DMS79 treated with DMSO at 0.1 percent for 48 hours (cell line): ENCODE measurements around the gene KLHL29.

Experiments used
- DNase-seq: peaks from one replicate; lab custom pipeline; 2025; lab: John Stamatoyannopoulos, UW

Gene KLHL29

DNA sequence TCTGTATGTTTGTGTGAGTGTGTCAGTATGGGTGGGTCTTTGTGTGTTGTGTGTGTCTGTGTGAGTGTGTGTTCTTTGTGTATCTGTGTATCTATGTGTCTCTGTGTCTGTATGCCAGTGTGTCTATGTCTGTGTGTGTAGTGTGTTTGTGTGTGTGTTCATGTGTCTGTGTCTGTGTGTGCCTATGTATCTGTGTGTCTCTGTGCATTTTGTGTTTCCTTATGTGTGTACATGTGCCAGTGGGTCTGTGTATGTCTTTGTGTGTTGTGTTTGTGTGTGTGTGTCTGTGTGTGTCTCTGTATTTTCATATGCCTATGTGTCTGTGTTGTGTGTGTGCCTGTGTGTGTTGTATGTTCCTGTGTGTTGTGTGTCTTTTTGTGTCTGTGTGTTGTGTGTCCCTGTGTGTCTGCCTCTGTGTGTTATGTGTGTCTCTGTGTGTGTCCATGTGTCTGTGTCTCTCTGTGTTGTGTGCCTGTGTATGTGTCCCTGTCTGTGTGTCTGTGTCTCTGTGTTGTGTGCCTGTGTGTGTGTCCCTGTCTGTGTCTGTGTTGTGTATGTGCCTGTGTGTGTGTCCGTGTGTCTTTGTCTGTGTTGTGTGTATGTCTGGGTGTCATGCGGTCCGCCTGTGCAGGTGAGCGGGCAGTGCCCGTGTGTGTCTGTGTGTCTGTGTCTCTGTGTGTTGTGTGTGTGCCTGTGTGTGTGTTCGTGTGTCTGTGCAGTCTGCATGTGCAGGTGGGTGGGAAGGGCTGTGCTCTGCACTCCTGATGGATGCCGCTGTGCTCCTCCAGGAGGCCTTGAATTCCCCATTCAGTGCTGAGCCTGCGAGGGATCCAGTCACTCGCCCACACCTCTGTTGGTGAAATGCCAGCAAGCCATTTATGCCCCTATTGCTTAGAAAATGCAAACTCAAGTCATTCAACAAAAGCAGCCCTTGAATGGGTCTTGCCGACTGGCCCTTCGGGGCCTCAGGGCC is 37.4 kb downstream of the KLHL29 start:
- DNase-seq, result no peak

DNA sequence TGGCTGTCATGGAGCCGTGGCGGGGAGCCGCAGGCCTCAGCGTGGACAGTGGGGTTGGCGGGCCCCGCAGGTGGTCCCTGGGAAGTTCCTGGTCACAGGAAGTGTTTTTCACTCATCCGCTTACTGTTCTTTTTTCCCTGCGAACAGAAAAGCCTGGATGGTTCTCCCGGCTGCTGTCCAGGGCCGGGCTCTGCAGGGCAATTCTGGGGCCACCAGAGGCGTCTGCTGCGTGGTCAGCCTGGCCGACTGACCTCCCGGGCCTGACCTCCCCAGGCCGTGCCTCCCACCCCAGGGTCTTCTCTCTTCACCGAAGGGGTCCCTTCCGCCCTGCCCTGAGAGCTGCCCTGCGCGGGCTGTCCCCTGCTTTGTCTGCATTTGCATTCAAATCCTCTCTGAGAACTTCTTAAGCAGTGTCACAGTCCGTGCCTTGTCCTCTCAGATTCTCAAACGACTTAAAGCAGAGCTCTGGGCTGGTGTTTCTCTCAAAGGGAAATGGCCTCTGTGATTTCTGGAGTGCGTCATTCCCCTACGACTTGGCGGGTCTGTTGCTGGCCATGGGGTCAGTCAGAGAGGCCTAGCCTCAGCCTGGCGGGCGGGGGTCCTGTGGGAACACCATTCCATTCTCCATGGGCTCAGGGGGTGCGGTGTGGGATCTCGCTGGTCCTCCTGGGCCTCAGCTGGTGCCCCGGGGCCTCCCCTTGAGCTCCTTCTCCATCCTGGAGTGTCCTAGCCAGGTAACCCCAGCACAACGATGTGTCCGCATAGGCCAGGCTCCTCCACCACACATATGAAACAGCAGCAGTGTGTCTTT is 38.3 kb downstream of the KLHL29 start:
- DNase-seq, result no peak

DNA sequence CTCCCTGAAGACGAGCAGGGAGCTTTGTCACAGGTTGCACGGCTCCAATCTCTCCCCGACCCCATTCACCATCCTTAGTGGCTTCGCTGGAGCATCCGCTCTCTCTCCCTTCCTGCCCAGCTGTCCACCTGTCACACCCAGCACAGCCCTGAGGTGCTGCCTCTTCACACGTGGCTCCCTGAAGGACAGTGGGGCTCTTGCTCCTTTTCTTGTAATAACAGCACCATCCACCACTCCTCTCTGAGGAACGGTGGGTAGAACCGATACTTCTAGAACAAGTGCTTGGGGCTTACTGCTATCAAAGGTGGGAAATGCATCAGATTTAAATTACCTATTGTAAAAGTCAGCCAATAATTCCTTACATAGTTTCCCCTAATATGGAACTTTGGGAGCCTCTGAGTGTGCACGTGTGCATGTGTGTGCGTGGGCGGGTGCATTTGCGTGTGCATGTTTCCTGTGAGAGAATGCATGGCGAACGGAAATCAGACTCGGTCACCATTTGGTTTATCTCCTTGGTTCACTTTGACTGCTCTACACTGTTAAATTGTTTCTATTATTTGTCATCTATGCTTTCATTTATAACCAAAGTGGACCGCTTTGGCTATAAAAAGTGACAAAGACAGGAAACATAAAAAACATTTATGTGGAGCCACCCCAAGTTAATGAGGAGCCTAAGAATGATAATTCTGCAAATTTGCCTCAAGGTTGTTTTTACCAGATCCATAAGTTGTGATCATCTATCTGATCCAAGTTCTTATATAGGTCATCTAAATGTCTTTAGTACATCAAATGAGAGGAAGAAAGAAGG is 39.1 kb downstream of the KLHL29 start:
- no peak for DNase-seq

DNA sequence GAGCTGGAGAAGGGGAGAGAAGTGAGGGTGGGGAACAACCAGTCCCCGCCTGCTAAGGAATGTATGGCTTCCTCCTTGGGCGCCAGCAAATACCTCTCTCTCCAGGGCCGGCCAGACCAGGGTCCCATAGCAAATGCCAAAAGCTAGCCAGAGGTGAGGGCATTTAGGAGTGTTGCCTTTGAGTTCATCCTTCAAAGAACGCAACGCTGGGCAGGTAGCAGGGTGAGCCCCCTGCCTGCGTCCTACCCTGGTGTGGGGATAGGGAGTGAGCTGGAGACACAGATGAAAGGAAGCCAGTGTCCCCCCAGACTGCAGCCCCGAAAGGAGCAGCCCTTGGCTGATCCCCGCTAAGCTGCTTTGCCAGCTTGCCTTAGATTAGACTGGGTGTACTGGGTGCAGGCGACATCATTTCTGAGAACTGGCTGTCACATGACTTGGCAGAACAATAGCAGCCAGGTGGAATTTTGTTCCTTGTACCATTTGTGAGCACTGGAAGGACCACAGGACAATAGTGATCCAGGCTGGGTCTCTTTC is 40.4 kb downstream of the KLHL29 start:
- no peak for DNase-seq

DNA sequence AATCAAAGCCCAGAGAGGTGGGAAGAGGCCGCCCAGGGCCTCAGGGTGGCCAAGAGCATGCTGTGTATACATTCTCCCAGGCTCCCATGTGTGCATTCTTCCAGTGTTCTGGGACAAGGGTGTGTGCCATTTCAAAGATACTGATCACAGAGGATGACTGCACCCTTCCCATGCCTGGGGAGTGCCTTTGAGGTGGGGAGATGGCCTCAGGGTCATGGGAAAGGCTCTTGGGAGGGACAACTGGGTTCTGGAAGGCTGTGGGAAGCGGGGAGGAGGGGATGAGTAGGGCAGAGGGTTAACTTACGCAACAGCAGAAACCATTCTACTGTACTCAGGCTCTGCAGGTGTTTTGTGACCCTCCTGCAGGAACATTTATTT is 40.9 kb downstream of the KLHL29 start:
- DNase-seq, result no peak

DNA sequence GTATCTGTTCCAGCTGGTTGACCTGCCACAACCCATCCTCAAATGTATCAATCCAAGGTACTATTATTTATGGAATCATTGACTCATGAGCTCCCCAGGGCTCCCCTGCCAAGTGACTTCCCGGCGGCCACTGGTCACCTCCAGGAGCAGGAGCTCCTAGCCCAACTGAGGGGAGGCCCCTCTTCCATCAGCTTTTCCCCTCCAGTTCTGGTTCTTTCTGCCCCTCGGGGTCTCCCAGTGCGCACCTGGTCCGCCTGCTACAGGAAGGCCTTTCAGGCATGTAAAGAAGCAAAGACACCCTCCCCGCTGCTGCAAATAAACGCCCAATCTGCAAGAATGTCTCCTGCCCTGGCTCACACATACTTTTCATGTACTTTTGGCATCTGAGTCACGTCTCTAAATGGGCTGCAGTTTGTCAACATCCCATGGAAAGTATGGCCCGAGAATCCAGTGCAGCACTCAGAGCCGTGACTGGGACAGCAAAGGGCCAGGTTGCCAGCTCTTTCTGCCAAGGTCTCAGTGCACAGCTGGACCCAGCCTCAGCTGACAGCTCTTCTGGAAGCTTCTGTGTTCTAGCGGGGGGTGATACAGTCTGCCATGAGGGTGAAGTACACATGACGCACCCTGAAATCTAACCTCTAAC is 41.4 kb downstream of the KLHL29 start:
- DNase-seq, result no peak

DNA sequence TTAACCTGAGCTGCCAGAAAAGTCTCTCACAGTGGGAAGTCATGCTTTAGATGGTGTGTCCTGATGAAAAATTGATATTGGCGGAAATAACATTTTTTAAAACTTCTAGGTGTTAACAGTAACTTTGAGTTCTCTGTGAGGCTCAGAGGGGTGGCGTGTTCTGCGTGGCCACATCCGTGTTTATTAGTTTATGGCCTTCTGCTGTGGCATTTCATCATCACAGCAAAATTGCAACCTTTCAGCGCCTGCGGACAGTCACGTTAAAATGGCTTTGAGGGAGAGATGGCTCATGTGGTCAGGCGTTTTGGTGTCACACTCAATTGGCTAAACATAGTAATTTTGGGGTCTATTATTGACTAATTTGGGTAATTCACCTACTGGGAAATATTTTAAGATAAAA is 42.4 kb downstream of the KLHL29 start:
- DNase-seq, result no peak

DNA sequence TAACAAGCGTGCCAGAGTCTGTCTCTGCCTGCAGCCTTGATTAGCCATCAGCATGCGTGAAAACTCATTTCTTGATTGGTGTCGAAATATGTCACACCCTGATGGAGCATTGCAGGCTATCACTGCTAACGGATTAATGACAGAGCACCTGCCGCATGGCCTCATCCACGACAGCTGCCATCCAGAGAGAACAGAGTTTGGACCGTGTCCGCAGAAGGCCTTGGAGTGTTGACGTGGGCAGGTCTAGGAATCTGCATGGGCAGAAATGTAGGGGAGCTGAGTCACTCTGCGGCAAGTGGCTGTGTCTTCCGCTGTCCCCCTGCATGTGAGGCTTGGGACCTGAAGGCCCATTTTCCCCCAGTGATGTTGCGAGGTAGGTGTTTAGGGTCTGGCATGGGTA is 43.0 kb downstream of the KLHL29 start:
- DNase-seq, result no peak

DNA sequence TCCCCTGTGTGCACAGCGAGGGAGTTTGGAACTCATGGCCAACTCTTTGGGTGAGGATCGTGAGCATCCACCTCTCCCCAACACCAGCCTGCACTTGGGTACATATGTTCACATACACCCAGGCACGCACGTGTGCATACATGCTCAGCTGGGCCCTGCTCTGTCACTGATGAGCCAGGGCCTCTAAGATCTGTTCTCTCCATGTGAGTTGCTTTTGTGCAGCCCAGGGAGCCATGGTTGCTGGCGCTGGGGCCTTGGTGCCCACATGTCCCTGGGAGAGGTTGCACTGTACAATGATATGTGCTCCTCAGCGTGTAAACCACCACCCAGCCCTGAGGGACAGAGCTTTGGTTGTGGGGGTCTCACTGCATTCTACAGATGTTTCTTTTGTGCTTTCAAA is 44.1 kb downstream of the KLHL29 start:
- no peak for DNase-seq

DNA sequence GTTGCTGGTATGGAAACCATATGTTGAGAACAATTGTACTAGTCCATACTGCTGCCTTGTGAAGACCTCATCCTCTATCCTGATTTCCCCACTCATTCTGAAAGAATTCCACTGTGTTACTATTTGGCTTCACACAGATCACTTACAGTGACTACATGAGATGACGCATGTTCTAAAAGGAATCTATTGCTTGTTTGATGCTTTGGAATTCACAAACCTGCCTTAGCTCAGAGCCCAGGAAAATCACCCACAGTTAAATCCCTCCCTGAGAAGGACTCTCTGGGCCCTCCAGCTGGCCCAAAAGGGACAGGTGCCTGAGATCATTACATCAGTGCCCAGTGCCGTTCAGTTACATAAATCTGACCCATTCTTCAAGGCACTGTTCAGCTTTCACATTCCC is 45.3 kb downstream of the KLHL29 start:
- no peak for DNase-seq

DNA sequence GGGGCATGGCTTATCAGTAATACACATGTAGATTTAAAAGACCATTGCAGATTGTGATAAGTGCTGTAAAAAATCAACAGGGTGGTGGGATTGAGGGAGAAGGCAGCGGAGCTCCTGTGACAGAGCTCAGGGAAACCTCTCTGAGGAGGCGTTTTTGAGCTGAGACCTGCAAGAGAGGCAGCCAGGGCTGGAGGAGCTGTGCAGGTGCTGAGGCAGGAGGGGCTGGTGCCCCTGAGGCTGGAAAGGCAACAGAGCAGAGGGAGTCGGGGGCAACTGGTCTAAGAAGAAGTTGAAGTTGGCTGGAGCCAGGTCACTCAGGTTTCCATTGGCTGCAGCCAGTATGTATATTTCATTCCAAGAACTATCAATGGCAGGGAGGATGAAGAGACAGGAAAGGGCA is 47.6 kb downstream of the KLHL29 start:
- no peak for DNase-seq

DNA sequence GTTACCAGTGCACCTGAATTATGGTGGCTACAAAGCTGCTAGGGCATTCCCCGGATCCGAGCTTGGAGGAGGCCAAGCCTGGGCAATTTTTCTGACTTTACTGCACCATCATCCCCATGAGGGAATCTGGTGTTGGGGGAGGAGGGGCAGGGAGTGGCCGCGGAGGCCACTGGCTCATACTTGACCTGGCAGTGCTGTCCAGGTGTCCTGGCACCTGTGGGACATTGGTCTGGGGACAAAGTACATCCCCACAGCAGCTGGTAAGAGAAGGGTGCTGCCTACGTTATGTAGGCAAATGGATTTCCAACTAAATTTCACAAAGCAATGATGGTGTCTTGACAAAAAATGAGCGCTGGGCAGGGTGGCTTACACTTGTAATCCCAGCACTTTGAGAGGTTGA is 48.3 kb downstream of the KLHL29 start:
- DNase-seq, result no peak

DNA sequence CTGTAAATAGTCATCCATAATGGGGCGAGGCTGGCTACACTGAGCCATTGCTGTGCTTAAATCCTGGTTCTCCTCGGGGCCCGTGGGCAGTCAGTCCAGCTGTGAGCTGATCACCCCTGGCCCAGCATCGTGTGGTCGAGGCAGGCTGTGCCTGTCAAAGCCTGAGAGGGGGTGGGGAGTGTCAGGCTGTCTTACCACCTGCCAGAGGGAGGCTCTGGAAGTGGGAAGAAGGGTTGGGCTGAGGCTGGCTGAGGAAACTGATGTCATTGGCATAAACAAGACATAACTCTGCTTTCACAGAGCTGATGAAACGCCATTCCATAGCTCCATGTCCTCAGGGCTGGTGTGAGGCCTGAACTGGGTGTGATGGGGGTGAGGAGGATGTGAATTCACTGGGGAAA is 49.7 kb downstream of the KLHL29 start:
- DNase-seq, result no peak

DNA sequence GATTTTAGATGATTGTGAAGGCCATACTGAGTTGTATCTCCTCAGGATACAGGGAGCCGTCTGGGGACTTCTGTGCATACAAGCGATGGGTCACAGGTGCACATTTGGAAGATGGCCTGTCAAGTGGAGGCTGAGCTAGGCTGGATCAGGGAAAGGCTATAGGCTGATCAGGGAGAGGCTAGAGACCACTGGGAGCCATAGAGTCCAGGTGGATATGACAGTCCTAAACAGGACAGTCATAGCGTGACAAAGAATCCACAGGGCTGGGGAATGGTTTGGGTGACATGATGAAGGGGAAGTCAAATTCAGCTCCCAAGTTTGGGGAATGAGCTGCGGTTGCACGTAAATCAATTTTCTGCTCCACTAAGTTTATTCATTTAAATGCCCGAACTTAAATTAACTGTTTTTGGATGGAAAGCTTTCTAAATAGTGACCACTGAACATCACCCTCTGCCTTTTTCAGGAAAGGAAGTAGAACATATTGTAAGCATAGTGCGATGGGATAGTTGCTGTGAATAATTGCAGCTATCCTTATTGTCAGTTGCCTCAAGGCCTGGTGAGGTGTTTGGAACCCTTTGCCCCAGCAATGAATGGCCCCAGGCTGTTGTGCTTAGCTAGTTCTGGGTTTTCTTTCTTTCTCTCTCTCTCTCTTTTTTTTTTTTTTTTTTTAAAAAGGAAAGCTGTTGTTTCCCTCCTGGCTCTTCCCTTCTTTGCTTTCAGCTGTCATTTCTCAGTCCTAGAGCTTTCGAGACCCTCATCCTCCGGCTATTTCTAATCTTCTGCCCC is 50.5 kb downstream of the KLHL29 start:
- no peak for DNase-seq

DNA sequence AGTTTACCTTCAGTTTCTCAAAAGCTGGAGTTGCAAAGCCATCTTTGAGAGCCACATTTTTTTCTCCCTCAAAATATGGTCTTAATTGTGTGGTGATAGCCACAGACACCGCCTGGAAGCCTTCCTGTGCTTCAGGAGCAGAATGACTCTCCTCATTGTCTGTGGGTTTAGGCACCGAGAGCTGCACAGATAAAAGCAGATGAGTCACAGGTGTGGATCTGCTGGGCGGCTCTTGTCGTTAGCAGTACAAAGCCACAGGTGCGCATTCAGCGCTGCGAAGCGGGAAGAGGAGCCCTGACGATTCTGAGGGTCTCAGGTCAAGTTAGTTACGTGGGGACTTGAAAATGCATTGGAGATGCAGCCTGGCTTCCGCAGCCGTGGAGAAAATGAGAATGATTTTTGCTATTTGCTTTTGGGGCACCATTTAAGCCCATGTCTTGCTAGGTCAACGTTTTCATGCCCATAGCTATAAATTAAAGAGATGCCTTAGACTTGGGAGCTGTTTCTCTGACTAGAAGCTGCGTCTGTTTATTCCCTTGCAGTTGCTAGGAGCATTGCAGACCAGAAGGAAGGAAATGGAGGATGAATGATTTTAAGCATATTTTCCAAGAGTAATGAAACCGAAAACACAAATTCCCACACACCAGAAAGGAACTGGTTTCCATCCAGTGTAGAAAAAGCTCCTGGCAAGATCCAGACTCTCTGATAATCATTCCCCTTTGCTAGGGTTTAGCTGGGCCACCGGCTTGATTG is 51.5 kb downstream of the KLHL29 start:
- DNase-seq, result no peak

DNA sequence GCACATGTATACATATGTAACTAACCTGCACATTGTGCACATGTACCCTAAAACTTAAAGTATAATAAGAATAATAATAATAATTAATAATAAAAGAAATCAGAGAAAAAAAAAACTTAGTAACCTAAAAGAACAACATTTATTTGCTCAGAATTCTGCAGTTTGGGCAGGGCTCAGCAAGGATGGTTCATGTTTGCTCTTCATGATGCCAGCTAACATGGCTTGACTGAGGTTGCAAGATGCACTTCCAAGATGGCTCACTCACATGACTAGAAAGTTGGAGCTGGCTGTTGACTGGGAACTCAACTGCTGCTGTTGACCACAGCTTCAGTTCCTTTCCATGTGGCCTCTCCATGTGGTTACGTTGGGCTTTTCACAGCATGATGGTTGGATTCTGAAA is 56.4 kb downstream of the KLHL29 start:
- DNase-seq, result no peak

DNA sequence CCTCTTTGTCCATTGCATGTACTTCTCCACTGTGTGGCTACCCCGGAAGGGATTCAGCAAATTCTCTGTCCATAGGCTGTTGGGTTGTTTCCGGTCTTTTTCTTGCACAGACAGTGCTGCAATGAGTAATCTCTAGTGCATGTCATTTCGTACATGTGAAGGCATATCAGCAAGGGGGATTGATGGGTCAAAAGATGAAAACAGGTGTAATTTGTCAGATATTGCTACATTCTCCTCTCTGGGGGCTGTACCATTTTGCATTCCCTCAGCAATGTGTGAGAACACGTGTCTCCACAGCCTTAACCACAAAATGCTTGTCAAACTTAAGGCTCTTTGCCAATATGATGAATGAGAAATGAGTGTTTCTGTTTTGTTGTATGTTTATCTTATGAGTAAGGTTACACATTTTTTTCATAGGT is 60.5 kb downstream of the KLHL29 start:
- DNase-seq, result no peak

DNA sequence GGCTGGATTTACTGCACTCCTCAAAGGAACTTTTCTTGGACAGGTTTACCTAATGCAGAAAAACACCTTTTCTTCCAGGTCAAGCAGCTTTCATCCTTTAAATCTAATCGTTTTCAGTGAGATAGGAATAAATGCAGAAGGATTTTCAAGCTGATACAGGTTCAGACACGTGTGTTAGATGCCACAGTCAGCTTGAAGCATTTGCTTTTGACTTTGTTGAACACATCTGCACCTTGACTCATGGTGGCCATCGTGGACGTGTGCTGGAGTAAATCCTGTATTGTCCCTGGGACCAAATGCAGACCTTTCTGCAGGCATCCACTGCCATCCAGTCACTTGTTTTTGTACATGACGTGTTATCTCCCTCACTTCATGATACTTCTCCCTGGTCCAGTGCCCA is 61.9 kb downstream of the KLHL29 start:
- DNase-seq, result no peak

DNA sequence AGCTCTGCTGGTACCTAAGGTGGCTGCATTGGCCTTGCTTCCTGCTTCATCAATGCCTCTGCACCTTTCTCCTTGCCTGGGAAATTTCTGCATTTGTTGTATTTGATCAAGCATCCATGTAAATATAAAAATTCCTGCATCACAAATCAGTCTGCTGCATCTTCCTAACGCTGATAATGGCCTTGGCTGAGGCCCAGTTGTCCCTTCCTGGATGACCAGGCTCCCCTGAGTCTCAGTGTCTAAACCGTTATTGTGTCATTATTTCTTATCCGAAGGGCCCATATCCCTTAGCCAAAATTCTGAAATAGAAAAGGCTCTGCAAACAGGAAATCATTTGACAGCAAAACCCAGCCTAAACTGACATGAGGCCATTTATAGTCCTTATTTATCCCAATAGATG is 62.4 kb downstream of the KLHL29 start:
- no peak for DNase-seq

DNA sequence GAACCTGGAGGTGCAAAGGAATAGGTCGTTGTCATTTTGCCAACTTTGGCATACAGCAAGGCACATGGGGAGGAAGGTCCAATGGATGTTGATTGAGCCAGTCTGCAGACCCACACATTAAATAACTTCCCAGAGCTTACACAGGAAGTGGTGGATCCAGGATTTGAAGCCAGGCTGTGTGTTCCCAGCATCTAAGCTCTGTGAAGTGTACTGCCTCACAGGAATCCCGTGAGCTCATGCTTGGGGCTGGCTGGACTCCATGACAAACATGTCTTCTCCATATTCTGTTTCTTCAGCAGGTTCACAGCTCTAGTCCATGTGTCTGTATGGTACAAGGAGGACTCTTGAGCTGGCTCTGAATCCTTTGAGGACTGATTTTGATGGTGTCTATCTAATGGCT is 63.9 kb downstream of the KLHL29 start:
- no peak for DNase-seq
